A549 (cell line): ENCODE measurements around the gene H2BK1. TPM values are rescaled to one million over a fixed set of nuclear protein-coding genes. Genes with fewer than 3 reads are reported as not detected.

Experiments
- ATAC-seq, 2 experiments: fragments of 200-7000 bp in 1 of 2; fragments of >200 bp in 1 of 2; cut with Nextera tagmentation in 1 of 2; cut with Tn5 transposase in 1 of 2; 3 replicates each; pipeline versions ENCODE4 v1.8.0 to v1.9.1; 2018 to 2020; ENCODE audit warnings: mild to moderate bottlenecking in 1 of 2, moderate library complexity in 1 of 2
- CTCF ChIA-PET: fragments of 300-600 bp; sonication (Branson Sonifier 250); formaldehyde crosslinking; extraction: SDS; loops from one replicate; lab custom pipeline; 2021; ENCODE audit warnings: antibody characterized with exemption, inconsistent platforms; lab: Yijun Ruan, JAX
- POLR2A ChIA-PET: fragments of 350-600 bp; formaldehyde crosslinking; extraction: SDS; loops from one replicate; lab custom pipeline; 2021; ENCODE audit warnings: antibody characterized with exemption, inconsistent platforms; lab: Yijun Ruan, JAX
- DNase-seq, 2 experiments: peaks; one replicate each; pipeline versions ENCODE4 v3.0.0 to v3.0.0-alpha.2; 2011 to 2016; ENCODE audit warnings: low read depth in 1 of 2, low spot score in 1 of 2
- FAIRE-seq: peaks from 2 replicates; lab custom pipeline; 2011; peaks lifted over from hg19 to GRCh38; lab: Jason Lieb, UNC
- H3K27ac ChIP-seq, 2 experiments: fragments of >200 bp; sonication (Bioruptor Twin); formaldehyde crosslinking; 3 replicates each; pipeline ENCODE4 v1.5.1; 2016 to 2017
- H3K4me1 ChIP-seq: fragments of >200 bp; sonication (Bioruptor Twin); formaldehyde crosslinking; 3 replicates; pipeline ENCODE4 v1.6.1; 2016
- H3K4me2 ChIP-seq: fragments of >200 bp; sonication (Bioruptor Twin); formaldehyde crosslinking; 3 replicates; pipeline ENCODE4 v1.6.1; 2016
- H3K4me3 ChIP-seq: fragments of >200 bp; sonication (Bioruptor Twin); formaldehyde crosslinking; 3 replicates; pipeline ENCODE4 v1.5.1; 2016
- H3K9me3 ChIP-seq: fragments of >200 bp; sonication (Bioruptor Twin); formaldehyde crosslinking; 3 replicates; pipeline ENCODE4 v1.6.1; 2016
- BCL3 ChIP-seq: fragments of >200 bp; sonication (Bioruptor Twin); formaldehyde crosslinking; IDR thresholded peaks from 3 replicates; pipeline ENCODE4 v1.6.1; 2016
- BHLHE40 ChIP-seq: IDR thresholded peaks from 2 replicates; pipeline ENCODE4 v1.6.1; 2012; ENCODE audit warnings: low read depth, low read length, inconsistent platforms
- CBX2 ChIP-seq: fragments of 200-600 bp; sonication (generic); IDR thresholded peaks from 2 replicates; pipeline ENCODE4 v1.6.1; 2016; ENCODE audit warnings: low read depth, mild to moderate bottlenecking, borderline replicate concordance
- CEBPB ChIP-seq, 2 experiments: fragments of >200 bp in 1 of 2; sonication (Bioruptor Twin) in 1 of 2; formaldehyde crosslinking in 1 of 2; IDR thresholded peaks; 2 replicates each; pipeline ENCODE4 v1.6.1; 2012 to 2016
- CTCF ChIP-seq: fragments of >200 bp; sonication (Bioruptor Twin); formaldehyde crosslinking; IDR thresholded peaks from 3 replicates; pipeline ENCODE4 v1.5.1; 2016
- EHMT2 ChIP-seq: fragments of 200-600 bp; sonication (generic); IDR thresholded peaks from 2 replicates; pipeline ENCODE4 v1.6.1; 2016; ENCODE audit warnings: antibody characterized with exemption, low read depth, mild to moderate bottlenecking, moderate library complexity
- ELK1 ChIP-seq: fragments of 150-350 bp; IDR thresholded peaks from 2 replicates; pipeline ENCODE4 v1.6.1; 2014; ENCODE audit warnings: low read depth, mild to moderate bottlenecking, low read length
- GATA3 ChIP-seq: IDR thresholded peaks from 2 replicates; pipeline ENCODE4 v1.6.1; 2012; ENCODE audit warnings: borderline replicate concordance
- HDAC2 ChIP-seq: fragments of 200-600 bp; sonication (generic); IDR thresholded peaks from 2 replicates; pipeline ENCODE4 v1.6.1; 2016
- HEYL ChIP-seq: fragments of 250-450 bp; sonication (Bioruptor Pico); IDR thresholded peaks from 2 replicates; pipeline ENCODE4 v1.8.0; 2021; ENCODE audit warnings: mild to moderate bottlenecking, moderate library complexity
- HOXB5 ChIP-seq: fragments of 250-450 bp; sonication (Bioruptor Pico); IDR thresholded peaks from 2 replicates; pipeline ENCODE4 v1.5.0; 2020; ENCODE audit warnings: mild to moderate bottlenecking, moderate library complexity
- JUNB ChIP-seq: fragments of >200 bp; sonication (Bioruptor Twin); formaldehyde crosslinking; IDR thresholded peaks from 2 replicates; pipeline ENCODE4 v1.6.1; 2016
- KDM5A ChIP-seq: fragments of 200-600 bp; sonication (generic); IDR thresholded peaks from 2 replicates; pipeline ENCODE4 v1.6.1; 2016; ENCODE audit warnings: antibody characterized with exemption, mild to moderate bottlenecking
- MAFK ChIP-seq: fragments of 450-650 bp; IDR thresholded peaks from 2 replicates; pipeline ENCODE4 v1.6.1; 2014; ENCODE audit not compliant: partially characterized antibody
- MAX ChIP-seq: IDR thresholded peaks from 2 replicates; pipeline ENCODE4 v1.6.1; 2012
- MYC ChIP-seq: IDR thresholded peaks from 2 replicates; pipeline ENCODE4 v1.6.1; 2012; ENCODE audit warnings: mild to moderate bottlenecking, inconsistent platforms, low read length, improper control_type of control experiment, borderline replicate concordance
- NFE2L2 ChIP-seq: fragments of 150-350 bp; conservative IDR thresholded peaks from 2 replicates; pipeline ENCODE4 v1.6.1; 2014; ENCODE audit warnings: low read length
- NPAS2 ChIP-seq: fragments of 250-450 bp; sonication (Bioruptor Pico); IDR thresholded peaks from 2 replicates; pipeline ENCODE4 v1.8.0; 2022; ENCODE audit warnings: mild to moderate bottlenecking, moderate library complexity, borderline replicate concordance
- NR3C1 ChIP-seq: fragments of >200 bp; sonication (Bioruptor Twin); formaldehyde crosslinking; IDR thresholded peaks from 3 replicates; pipeline ENCODE4 v1.6.1; 2017
- PHF8 ChIP-seq: fragments of 200-600 bp; sonication (generic); IDR thresholded peaks from 2 replicates; pipeline ENCODE4 v1.6.1; 2016; ENCODE audit warnings: low read depth, mild to moderate bottlenecking, antibody characterized with exemption, moderate library complexity, borderline replicate concordance
- RAD21 ChIP-seq, 2 experiments: fragments of >200 bp in 1 of 2; sonication (Bioruptor Twin) in 1 of 2; formaldehyde crosslinking in 1 of 2; IDR thresholded peaks in 1 of 2; conservative IDR thresholded peaks in 1 of 2; 2 replicates in 1 of 2; 3 replicates in 1 of 2; pipeline ENCODE4 v1.6.1; 2012 to 2018; ENCODE audit warnings: inconsistent platforms in 1 of 2
- RCOR1 ChIP-seq: fragments of 150-350 bp; IDR thresholded peaks from 2 replicates; pipeline ENCODE4 v1.6.1; 2014; ENCODE audit warnings: antibody characterized with exemption, low read length, low read depth
- RNF2 ChIP-seq: fragments of 200-600 bp; sonication (generic); IDR thresholded peaks from 2 replicates; pipeline ENCODE4 v1.6.1; 2016; ENCODE audit warnings: low read depth, mild to moderate bottlenecking, antibody characterized with exemption, moderate library complexity, borderline replicate concordance
- SREBF2 ChIP-seq: fragments of 450-650 bp; IDR thresholded peaks from 2 replicates; pipeline ENCODE4 v1.6.1; 2014; ENCODE audit warnings: mild to moderate bottlenecking, moderate library complexity
- TFCP2L1 ChIP-seq: fragments of 250-450 bp; sonication (Bioruptor Pico); IDR thresholded peaks from 2 replicates; pipeline ENCODE4 v1.5.0; 2021; ENCODE audit warnings: mild to moderate bottlenecking
- ZNF302 ChIP-seq: fragments of 250-450 bp; sonication (Bioruptor Pico); IDR thresholded peaks from 2 replicates; pipeline ENCODE4 v1.9.0; 2021; ENCODE audit warnings: inconsistent platforms, mild to moderate bottlenecking, moderate library complexity
- whole genome bisulfite sequencing: methylation state at CpG from one replicate; pipeline ENCODE4 v1.1.6; 2017; ENCODE audit errors: missing lambda C conversion rate; 5-methylcytosine and 5-hydroxymethylcytosine counted together
- polyA plus RNA-seq, 4 experiments: library from polyadenylated mRNA; depleted of rRNA in 3 of 4; stranded (reverse); fragments of >200 nt; fragmentation: RNase III in 1 of 4; extraction: RNeasy Plus Mini Kit Qiagen cat#74134 plus additional on column Dnase treatment in 1 of 4; gene quantifications; 2 replicates in 3 of 4; 3 replicates in 1 of 4; pipeline ENCODE4 v1.2.3, GENCODE V29; 2011 to 2017

H2BK1 gene
- polyA plus RNA-seq, 2 of the 4 experiments (the other 2 are of a cell fraction): not detected

GRCh38 chr7:151254316-151254715, 44.0 kb upstream of the H2BK1 start:
- POLR2A ChIA-PET: no interaction called here
- H3K27ac ChIP-seq: no peak overlapping the region
- 65% methylated on average over 4 of the region's 7 CpGs for WGBS
- FAIRE-seq: no peak
- DNase-seq: no peak
- H3K4me2 ChIP-seq: no peak overlapping the region
- no peaks in the 10 kb centered on the region for H3K9me3 ChIP-seq
- TF ChIP-seq HEYL (no peak), HDAC2 (no peak), JUNB (no peak), RNF2 (no peak), EHMT2 (no peak), SREBF2 (no peak), NFE2L2 (no peak), RAD21 (conservative IDR thresholded peaks at IDR 0.05 in 1 of 2, IDR thresholded peaks at IDR 0.05 in 1 of 2) (no peak), CBX2 (no peak), ZNF302 (CRISPR knock-in tag) (no peak)
- CTCF ChIA-PET: interaction anchor here (2.0 to 8.3 kb wide), 2 partner anchors 10 to 12 kb away, joined by 5 to 60 read pairs; no protein-coding TSS in a partner anchor
- no peak overlapping the region for H3K4me3 ChIP-seq
- H3K4me1 ChIP-seq: peaks cover 19% of the 10 kb centered on the region
- ATAC-seq: no peak

GRCh38 chr7:151252961-151253711, 42.8 kb upstream of the H2BK1 start:
- ATAC-seq: no peak
- FAIRE-seq: no peak

GRCh38 chr7:151252561-151252835, 42.2 kb upstream of the H2BK1 start:
- POLR2A ChIA-PET: interaction anchor here (1.0 to 1.1 kb wide), 4 partner anchors 10 to 26 kb away, joined by 4 to 5 read pairs (median 5); partner anchors contain the start of genes ABCF2 and CHPF2

More at GRCh38 chr7:151252961-151253711, 42.8 kb upstream of the H2BK1 start:
- POLR2A ChIA-PET: no interaction called here
- H3K4me1 ChIP-seq: peaks cover 24% of the 10 kb centered on the region
- DNase-seq: no peak
- CTCF ChIA-PET: interaction anchor here (1.0 to 8.3 kb wide), 5 partner anchors 8 to 142 kb away, joined by 3 to 60 read pairs (median 8); no protein-coding TSS in a partner anchor
- no peak overlapping the region; the same call in 1 of the 3 replicates for H3K4me2 ChIP-seq
- WGBS: 90% methylated on average over 16 of the region's 17 CpGs
- no peak overlapping the region for H3K4me3 ChIP-seq
- TF ChIP-seq HEYL (no peak), BCL3 (no peak), RCOR1 (no peak), PHF8 (no peak), KDM5A (no peak), CEBPB (IDR thresholded peaks at IDR 0.05) (no peak), GATA3 (no peak), TFCP2L1 (CRISPR knock-in tag) (no peak), EHMT2 (no peak)
- no peaks in the 10 kb centered on the region for H3K9me3 ChIP-seq
- peak overlapping the region in 1 of 2 experiments; percentile 94; a peak in 1 of 6 replicates for H3K27ac ChIP-seq

More at GRCh38 chr7:151252561-151252835, 42.2 kb upstream of the H2BK1 start:
- no peak for ATAC-seq
- Histone ChIP-seq H3K9me3 (no peaks in the 10 kb centered on the region), H3K27ac (peak overlapping the region; percentile 87 to 94), H3K4me2 (peak overlapping the region; percentile 88), H3K4me3 (peak overlapping the region; percentile 51), H3K4me1 (peaks cover 29% of the 10 kb centered on the region)
- WGBS: 76% methylated on average over 9 of the region's 9 CpGs
- CTCF ChIA-PET: interaction anchor here (1.0 to 8.3 kb wide), 6 partner anchors 9 to 141 kb away, joined by 3 to 60 read pairs (median 7); no protein-coding TSS in a partner anchor
- no peak for TF ChIP-seq MAFK
- no peak for TF ChIP-seq NR3C1
- no peak for TF ChIP-seq ELK1
- TF ChIP-seq NPAS2: no peak
- no peak for TF ChIP-seq CTCF
- TF ChIP-seq MYC: no peak
- TF ChIP-seq GATA3: no peak
- no peak for TF ChIP-seq BHLHE40
- no peak for TF ChIP-seq HOXB5 (CRISPR knock-in tag)
- TF ChIP-seq JUNB: no peak
- TF ChIP-seq MAX: no peak
- no peak for TF ChIP-seq ZNF302 (CRISPR knock-in tag)
- TF ChIP-seq, all 56 proteins: peak for 0
- no peak for DNase-seq
- no peak for FAIRE-seq
